MM.1S (cell line): ENCODE results near the gene RAB11B.

Experiments
- DNase-seq: peaks from one replicate; pipeline ENCODE4 v3.0.0-alpha.2; 2015
- H2AFZ ChIP-seq: fragments of 300-600 bp; sonication (generic); 2 replicates; pipeline ENCODE4 v1.6.0; 2016; ENCODE audit warnings: antibody characterized with exemption, low read length
- H3F3A ChIP-seq: fragments of 300-600 bp; sonication (generic); 2 replicates; pipeline ENCODE4 v1.6.1; 2016; ENCODE audit warnings: mild to moderate bottlenecking, antibody characterized with exemption, low read length, moderate library complexity, mixed read lengths; ENCODE audit not compliant: insufficient read depth
- H3K27ac ChIP-seq: fragments of 300-600 bp; sonication (generic); 2 replicates; pipeline ENCODE4 v1.5.1; 2016; ENCODE audit warnings: mild to moderate bottlenecking, low read length
- H3K27me3 ChIP-seq: fragments of 300-600 bp; sonication (generic); replicated peaks from 2 replicates; pipeline ENCODE4 v1.6.0; 2016; ENCODE audit warnings: low read length; ENCODE audit not compliant: insufficient read depth
- H3K36me3 ChIP-seq: fragments of 300-600 bp; sonication (generic); replicated peaks from 2 replicates; pipeline ENCODE4 v1.6.1; 2016; ENCODE audit warnings: mild to moderate bottlenecking, low read length, mixed read lengths; ENCODE audit not compliant: insufficient read depth
- H3K4me1 ChIP-seq: fragments of 300-600 bp; sonication (generic); 2 replicates; pipeline ENCODE4 v1.6.1; 2016; ENCODE audit warnings: low read length, mixed read lengths
- H3K4me2 ChIP-seq: fragments of 300-600 bp; sonication (generic); 2 replicates; pipeline ENCODE4 v1.6.0; 2016; ENCODE audit warnings: low read depth, low read length
- H3K4me3 ChIP-seq: fragments of 300-600 bp; sonication (generic); 2 replicates; pipeline ENCODE4 v1.5.1; 2016; ENCODE audit warnings: low read length, mixed read lengths
- H3K79me2 ChIP-seq: fragments of 300-600 bp; sonication (generic); 2 replicates; pipeline ENCODE4 v1.6.1; 2016; ENCODE audit warnings: mixed run types, low read length, mixed read lengths
- H3K9ac ChIP-seq: fragments of 300-600 bp; sonication (generic); 2 replicates; pipeline ENCODE4 v1.6.1; 2016; ENCODE audit warnings: low read length, mixed read lengths
- H3K9me2 ChIP-seq: fragments of 300-600 bp; sonication (generic); replicated peaks from 2 replicates; pipeline ENCODE4 v1.6.1; 2016; ENCODE audit warnings: mild to moderate bottlenecking, low read length, mixed read lengths; ENCODE audit not compliant: insufficient read depth
- H3K9me3 ChIP-seq: fragments of 300-600 bp; sonication (generic); replicated peaks from 2 replicates; pipeline ENCODE4 v1.6.1; 2016; ENCODE audit warnings: mild to moderate bottlenecking, low read length, mixed read lengths; ENCODE audit not compliant: insufficient read depth
- H4K20me1 ChIP-seq: fragments of 300-600 bp; sonication (generic); 2 replicates; pipeline ENCODE4 v1.6.1; 2016; ENCODE audit warnings: mild to moderate bottlenecking, low read length, moderate library complexity, mixed read lengths; ENCODE audit not compliant: insufficient read depth
- CTCF ChIP-seq: fragments of 300-600 bp; sonication (generic); IDR thresholded peaks from 2 replicates; pipeline ENCODE4 v1.5.1; 2016; ENCODE audit warnings: antibody characterized with exemption, low read length, mixed read lengths
- EZH2 ChIP-seq: fragments of 300-600 bp; sonication (generic); optimal IDR thresholded peaks from 2 replicates; pipeline ENCODE3; 2017; ENCODE audit warnings: low read depth, mild to moderate bottlenecking, antibody characterized with exemption, low read length, mixed read lengths
- EZH2phosphoT487 ChIP-seq: fragments of 300-600 bp; sonication (generic); IDR thresholded peaks from 2 replicates; pipeline ENCODE4 v1.6.1; 2018; ENCODE audit warnings: antibody characterized with exemption, low read length

The RAB11B gene

DNA sequence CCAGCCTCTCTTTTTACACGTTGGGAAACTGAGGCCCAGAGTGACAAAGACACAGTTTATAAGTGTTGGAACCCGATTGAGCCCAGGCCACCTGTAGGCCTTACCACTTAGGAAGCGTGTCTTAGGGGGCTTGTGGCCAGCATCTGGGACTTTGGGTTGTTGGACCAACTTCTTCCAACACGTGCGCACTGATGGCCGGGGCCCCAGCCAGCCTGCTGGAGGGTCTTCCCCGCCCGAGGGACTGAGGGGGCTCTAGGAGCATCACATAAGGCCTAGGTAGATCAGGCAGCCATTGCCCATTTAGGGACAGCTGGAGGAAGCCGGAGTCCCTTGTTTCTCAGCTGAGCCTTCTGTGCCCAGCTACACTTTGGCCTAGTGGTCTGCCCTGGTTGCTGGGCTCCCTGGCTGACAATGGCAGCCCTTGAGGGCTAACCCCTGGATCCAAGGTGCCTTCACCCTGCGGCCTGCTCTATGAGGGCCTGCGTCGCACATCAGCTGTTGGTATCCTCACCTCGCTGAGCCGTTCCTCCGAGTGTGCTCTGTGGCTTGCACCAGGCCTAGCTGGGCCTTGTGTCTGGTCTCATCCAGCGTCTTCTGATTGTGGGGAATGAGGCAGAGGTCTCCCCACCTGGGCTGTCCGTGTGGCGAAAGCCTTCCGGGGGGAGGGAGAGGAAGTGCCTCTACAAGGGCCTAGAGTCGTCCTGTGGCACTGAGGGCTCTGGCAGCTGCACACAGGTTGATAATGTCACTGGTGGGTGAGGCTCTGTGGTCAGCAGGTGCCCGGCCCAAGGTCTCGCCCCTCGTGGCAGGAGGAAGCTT lies 1.2 kb downstream of the RAB11B start:
- DNase-seq, result no peak
- Histone ChIP-seq H3F3A (no peaks in the 10 kb centered on the region; the same call in 1 of the 2 replicates), H3K9me3 (no peaks in the 10 kb centered on the region), H3K4me1 (peaks cover 8% of the 10 kb centered on the region), H3K9ac (no peak overlapping the region), H4K20me1 (peaks cover 7% of the 10 kb centered on the region; the same call in 1 of the 2 replicates), H3K79me2 (peaks cover 55% of the 10 kb centered on the region), H3K27me3 (no peaks in the 10 kb centered on the region), H2AFZ (no peak overlapping the region), H3K27ac (no peak overlapping the region), H3K9me2 (no peaks in the 10 kb centered on the region), H3K36me3 (no peaks in the 10 kb centered on the region), H3K4me3 (peak overlapping the region; percentile 9; the same call in 1 of the 2 replicates), H3K4me2 (peak overlapping the region; percentile 47; the same call in 1 of the 2 replicates)
- no peak for TF ChIP-seq EZH2
- no peak for TF ChIP-seq EZH2phosphoT487

GRCh38 chr19:8392017-8392591 lies 1.9 kb downstream of the RAB11B start:
- TF ChIP-seq EZH2 (no peak), EZH2phosphoT487 (no peak), CTCF (no peak)
- Histone ChIP-seq H3K9me2 (no peaks in the 10 kb centered on the region), H3K27ac (no peak overlapping the region), H3F3A (no peaks in the 10 kb centered on the region; the same call in 1 of the 2 replicates), H2AFZ (no peak overlapping the region), H3K36me3 (no peaks in the 10 kb centered on the region), H3K9ac (no peak overlapping the region), H3K4me3 (no peak overlapping the region), H3K4me1 (peaks cover 12% of the 10 kb centered on the region), H3K4me2 (no peak overlapping the region), H3K27me3 (no peaks in the 10 kb centered on the region), H3K79me2 (peaks cover 61% of the 10 kb centered on the region), H4K20me1 (peaks cover 11% of the 10 kb centered on the region; the same call in 1 of the 2 replicates), H3K9me3 (no peaks in the 10 kb centered on the region)
- no peak for DNase-seq

- Histone ChIP-seq H3K79me2 (peaks cover 73% of the 10 kb centered on the region), H3K36me3 (no peaks in the 10 kb centered on the region), H3K9me3 (no peaks in the 10 kb centered on the region), H2AFZ (no peak overlapping the region), H3K9ac (no peak overlapping the region), H3K4me2 (no peak overlapping the region), H3K4me1 (peaks cover 13% of the 10 kb centered on the region), H3F3A (no peaks in the 10 kb centered on the region; the same call in 1 of the 2 replicates), H4K20me1 (peaks cover 19% of the 10 kb centered on the region; the same call in 1 of the 2 replicates), H3K27me3 (no peaks in the 10 kb centered on the region), H3K9me2 (no peaks in the 10 kb centered on the region), H3K4me3 (no peak overlapping the region), H3K27ac (no peak overlapping the region)
- TF ChIP-seq EZH2, result no peak
- TF ChIP-seq EZH2phosphoT487, result no peak
- TF ChIP-seq CTCF, result no peak
- DNase-seq, result no peak
Observed at GRCh38 chr19:8393192-8393870, 3.2 kb downstream of the RAB11B start.
